Stimulated activated CD4-positive, alpha-beta T cell treated with anti-CD3 and anti-CD28 coated beads, TNF-alpha, amount 100 ng/mL, for 48 hours (primary cell): Measurements from ENCODE around the gene NIN.
"Not testable (repeated sequence)": the region's sequence is repeated elsewhere in the genome, so short reads cannot be mapped to it uniquely, and the experiment has no call there.

Source experiments
- DNase-seq, 3 donors: peaks; one replicate each; pipeline ENCODE4 v3.0.0-alpha.2; 2020; ENCODE audit warnings: low read depth in 3 of 3

NIN gene

DNA sequence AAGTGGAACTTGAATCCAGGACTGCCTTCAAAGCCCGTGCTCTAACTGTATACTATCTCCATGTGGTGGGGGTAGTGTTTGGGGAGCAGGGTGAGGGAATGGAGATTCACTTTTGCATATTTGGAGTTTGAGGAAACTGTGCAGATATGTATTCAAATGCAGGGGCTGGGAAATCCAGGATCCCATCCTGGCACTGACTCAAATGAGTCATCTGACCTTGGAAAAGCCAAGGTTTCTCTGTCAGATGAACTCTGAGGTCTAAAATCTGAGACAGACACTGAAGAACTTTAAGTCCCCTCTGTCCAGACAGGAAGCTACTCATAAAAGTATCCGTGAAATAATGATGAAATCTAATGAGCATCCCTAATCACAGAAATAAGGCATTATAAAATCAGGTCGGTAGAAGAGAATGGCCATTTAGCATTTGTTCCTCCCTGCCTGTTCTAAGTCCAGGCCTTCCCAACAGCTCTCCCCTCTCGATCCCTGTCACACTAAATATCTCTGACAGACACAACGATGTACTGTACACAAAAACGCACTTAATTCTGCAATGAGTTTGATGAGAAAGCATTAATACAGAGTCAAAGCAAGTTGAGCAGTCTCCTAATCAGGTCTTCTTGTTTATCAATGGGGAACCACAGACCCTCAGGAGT is 14.4 kb downstream of the NIN start:
- no peak for DNase-seq

DNA sequence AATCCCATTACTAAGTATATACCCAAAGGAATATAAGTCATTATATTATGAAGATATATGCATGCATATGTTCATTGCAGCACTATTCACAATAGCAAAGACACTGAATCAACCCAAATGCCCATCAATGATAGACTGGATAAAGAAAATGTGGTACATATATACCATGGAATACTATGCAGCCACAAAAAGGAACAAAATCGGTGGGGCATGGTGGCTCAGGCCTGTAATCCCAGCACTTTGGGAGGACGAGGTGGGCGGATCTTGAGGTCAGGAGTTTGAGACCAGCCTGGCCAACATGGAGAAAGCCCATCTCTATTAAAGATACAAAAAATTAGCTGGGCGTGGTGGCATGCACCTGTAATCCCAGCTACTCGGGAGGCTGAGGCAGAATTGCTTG is 15.4 kb downstream of the NIN start:
- not testable (repeated sequence) for DNase-seq

DNA sequence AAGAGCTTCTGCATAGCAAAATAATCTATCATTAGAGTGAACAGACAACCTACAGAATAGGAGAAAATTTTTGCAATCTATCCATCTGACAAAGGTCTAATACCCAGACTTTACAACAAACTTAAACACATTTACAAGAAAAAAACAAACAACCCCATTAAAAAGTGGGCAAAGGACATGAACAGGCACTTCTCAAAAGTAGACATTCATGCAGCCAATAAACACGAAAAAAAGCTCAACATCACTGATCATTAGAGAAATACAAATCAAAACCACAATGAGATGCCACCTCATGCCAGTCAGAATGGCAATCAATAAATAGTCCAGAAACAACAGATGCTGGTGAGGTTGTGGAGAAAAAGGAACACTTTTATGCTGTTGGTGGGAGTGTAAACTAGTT is 15.9 kb downstream of the NIN start:
- DNase-seq = not testable (repeated sequence)

DNA sequence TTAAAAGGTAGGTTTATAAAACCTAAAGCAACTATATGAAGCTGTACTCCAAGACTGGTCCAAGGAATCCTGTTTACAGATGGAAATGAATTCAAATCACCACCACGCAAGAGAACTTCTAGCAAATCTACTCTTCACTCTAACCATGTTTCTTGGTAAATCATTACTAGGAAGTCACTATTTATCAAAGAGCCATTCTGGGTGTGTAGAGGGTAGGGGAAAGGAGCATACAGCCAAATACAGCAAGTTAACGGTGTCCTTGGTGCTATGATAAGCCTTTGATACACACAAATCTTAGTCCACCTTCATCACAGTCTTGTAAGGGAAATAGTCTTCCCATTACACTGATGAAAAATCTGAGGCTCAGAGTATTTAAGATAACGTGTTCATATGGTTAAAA is 16.8 kb downstream of the NIN start:
- no peak for DNase-seq

DNA sequence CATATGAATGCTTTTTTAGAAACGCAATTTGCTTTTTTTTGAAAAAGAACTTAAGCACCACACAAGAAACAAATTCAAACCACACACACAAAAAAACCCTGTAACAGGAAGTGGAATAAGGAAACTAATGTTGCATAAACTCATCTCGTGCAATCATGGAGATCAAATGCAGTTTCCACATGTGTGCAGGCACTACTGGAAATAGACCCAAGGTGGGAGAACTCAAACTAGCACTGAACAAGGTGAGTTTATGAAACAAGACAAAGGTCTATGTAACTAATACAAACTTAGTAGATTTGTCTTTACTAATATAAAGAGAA is 17.5 kb downstream of the NIN start:
- no peak for DNase-seq

DNA sequence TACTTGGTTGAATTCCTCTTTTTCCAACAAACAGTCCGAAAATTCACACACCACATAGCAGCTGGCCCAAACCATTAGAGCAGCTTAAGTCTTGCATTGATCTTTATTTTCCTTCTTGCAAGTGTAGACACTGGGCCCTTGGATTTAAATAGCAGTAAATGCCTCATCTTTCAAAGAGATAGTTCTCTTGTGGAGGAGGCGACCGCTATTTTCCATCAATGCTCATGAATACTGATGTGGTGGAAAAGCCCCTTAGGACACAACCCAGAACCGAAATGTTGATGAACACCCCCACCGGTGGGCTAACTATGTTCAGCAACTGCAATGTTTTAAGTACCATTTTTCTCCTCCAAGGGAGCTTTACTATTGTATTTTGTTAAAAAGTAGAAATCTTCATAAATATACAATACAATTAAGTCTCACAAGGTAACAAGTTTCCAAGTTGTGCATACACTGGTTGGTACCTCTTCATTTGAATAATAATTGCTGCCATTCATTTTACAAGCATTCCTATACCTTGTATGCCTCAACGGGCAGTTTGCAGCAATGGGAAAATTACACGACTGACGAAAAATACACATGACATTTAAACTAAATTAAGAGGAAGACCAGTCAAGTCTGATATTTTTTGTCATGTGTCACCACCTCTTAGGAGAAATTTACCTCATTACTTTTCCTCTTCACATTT is 18.0 kb downstream of the NIN start:
- DNase-seq = no peak

DNA sequence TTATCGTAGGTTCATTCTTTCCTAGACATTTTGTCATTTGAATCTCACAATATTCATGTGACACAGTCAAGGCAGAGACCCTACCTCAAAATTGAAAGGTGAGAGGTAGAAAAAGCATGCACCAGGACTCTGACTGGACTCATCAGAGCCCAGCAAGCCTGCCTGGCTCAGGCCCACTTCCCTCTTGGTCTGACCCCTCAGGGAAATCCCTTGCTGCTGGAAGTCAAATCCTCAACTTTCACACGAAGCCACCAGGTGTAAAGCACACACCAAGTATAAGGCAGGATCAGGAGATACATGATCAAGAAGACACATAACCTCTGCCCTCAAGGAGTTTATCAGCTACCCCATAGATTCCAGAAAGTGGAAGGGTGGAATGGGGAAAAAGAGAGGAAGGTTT is 18.8 kb downstream of the NIN start:
- no peak for DNase-seq

DNA sequence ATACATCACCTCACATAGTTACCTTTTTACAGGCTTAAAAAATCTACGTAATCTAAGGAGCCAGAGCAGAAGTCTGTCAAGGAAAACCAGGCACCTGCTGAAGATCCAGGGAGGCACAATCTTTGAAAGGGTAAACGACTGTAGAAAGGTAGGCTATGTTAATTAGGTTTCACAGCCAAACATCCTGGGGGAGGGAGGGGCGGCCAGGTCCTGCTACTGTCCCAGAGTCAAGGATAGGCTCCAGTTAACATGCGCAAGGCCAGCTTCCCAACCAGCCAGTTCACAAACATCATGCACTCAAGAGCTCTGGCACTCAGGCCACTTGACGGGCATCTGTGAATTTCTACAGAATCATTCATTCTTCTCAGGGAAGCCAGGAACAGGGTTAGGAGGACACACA is 22.9 kb downstream of the NIN start:
- no peak for DNase-seq

DNA sequence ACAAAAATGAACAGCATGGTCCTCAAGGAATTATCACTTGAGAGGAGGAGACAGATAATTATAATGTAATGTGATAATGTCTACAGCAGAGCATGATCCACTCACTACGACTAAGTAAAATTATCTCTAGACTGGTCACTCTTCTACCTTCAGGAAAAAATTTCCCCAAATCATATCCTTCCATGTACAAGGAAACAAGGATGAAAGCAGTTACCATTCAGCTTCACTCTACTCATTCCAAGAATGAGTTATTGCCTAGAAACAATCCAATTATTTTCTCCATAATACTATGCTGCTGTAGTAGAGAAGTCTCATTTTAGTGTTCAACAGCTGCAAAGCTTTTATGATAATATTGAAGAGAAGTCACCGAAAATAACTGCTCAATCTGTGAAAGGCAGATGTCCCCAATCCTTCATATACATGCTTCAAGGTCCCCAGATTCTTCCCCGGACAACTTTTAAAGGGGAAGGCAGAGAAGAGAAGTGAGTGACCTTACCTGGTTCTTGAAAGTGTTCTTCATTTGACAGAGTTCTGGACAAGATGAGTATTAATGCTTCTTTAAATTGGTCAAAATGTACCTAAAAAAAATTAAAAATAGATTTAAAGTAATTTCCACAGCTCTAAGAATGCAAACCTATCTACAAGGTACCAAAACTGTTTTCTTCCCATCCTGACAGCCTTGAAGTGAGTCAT is 24.6 kb downstream of the NIN start:
- DNase-seq = no peak

DNA sequence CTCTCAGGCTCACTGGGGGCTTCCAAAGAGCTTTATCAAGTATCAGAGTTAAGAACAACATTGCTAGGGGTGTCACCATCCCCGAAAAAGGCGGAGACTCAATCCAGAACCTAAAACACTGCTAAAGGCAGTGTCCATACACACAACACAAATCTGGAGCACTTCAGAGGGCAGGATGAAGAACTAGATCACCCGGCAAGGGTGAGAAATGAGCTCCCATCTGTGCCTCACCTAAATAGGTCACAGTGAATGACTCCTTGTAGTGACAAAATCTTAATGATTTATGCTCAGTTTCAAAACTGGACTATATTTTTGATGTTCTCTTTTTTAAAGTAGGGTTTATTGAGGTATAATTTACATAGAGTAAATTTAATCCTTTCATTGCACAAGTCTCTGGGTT is 25.6 kb downstream of the NIN start:
- DNase-seq = no peak

DNA sequence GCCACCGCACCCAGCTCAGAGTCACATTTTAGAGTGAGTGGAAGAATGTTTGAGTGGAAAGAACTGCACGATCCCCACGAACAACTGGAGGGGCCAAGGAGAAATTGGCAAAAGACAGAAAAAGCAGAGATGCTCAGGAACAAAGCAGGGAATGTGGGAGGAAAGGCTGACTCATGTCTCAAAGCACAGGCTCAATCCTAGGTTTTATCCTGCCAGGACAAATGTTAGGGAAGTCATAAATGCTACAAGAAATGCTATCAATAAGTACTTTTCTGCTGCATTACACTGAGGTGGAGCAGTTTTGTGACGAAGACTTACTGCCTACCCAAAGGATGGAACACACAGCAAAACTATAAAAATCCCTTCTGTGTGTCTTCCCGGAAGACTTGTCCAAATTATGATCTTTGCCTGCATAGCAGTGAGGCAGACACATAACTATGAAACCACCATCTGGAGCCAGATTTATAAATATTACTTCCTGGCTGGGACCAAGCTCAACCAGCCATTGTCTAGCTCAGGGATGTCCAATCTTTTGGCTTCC is 26.7 kb downstream of the NIN start:
- no peak for DNase-seq

DNA sequence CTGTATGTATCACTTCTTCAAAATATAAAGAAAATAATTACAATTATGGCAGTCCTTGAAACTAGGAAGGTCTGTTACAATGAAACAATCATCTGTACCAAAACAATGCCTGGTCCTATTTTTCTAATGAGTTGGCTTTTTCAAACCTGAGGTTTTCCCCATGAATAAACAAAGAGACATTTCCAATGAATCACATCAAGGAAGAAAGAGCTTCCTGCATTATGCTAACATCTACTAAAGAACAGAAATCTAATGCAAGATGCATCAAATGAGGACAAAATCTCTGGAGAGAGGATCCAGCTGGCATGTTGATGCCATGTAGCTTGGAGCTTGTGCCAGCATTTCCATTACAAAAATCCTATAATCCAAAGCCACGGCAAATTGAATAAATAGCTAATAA is 29.3 kb downstream of the NIN start:
- no peak for DNase-seq

DNA sequence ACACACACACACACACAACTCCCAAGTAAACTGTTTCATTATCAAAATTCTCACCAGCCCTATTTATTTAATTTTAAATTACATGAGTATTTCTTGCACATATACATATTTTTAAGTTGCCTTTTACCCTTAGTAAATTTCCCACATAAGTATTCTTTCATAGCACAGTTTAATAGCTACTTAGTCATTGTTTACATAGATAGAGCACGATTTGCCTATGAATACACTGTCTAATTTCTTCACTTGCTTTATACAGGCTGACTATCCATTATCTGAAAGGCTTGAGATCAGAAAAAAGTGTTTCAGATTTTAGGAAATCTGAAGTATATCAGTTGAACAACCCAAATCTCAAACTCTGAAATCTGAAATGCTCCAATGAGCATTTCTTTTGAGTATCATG is 30.9 kb downstream of the NIN start:
- DNase-seq = no peak

DNA sequence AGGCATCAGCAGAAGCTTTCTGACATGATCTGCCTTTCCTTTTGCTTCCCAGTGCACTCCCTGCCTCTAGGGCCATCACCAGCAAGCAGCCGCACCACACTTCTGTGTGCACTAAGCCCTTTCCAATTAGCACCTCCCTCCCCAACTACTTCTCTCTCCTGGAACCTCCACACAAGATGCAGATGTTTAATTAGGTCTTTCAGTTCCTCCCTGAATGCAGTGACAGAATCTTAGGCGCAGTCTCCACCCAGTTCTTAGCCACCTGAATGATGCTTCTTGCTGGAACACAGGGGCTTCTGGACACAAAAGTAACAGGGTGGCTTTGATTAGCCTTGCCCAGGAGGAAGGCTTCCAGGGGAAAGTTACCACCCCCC is 32.9 kb downstream of the NIN start:
- no peak for DNase-seq

DNA sequence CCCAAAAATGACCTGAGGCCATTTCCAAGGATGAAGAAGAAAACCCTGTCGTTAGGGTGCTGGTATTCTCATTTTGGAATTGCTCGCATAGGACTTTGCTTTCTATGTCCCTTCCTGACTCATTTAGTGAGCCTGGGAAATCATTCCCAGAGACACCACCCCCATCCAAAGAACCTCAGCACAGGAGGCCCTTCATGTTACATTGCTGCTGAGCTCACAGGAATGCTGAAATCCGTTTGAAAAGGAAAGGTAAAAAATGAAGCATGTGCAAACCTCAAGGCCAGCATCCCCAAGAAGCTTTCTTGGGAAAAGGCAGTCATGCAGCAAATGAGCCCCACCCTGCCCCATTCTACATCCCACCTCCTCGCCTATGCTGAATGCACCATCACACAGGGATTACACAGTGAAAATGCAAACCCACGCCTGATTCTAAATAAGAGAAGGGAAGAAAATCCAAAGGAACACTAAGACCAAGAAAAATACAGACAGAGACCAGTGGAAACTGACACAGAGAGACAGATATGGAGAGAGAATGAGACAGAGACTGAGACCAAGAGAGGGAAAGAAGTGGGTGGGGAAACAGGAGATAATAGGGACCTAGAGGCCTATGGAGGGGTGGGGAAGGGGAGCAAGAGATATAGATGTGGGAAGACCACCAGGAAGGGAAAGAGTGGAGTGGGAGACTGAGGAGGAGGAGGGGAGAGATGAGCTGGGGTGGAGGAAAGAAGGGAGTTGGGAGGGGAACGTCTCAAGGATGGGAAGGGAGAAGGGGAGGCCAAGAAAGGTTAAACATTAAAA is 33.5 kb downstream of the NIN start:
- no peak for DNase-seq

DNA sequence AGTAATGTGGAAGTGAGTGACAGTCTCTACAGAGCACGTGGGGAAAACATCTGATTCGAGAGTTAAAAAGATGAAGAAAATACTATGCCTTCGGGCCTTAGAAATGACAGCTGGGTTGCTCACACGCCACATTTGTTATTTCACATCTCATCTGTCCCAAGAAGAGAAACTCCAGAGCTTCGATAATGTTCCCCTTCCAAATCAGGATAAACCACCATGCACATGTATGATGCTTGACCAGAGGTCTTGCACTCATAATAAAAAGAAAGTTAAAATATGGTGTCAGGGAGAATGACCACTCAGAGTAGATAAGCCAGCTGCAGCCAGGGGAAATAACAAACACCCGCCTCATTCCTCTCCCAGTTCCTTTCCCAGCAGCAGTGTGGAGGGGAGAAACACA is 34.6 kb downstream of the NIN start:
- no peak for DNase-seq

DNA sequence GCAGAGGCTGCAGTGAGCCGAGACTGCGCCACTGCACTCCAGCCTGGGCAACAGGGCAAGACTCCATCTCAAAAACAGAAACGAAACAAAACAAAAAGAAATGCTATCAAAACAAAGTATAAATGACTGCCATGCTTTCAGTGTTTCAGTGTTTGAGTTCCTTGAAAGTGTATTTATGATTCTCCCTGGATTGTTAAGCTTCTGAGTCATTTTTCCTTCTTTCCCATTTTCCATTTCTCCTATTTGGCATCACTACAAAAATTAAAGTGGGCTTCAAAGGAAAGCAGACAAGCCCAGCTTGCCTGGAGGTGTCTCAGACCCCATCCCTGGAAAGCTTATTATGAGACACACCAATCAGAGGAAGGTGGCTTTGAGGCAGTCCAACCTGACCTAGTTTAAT is 35.1 kb downstream of the NIN start:
- DNase-seq = no peak

DNA sequence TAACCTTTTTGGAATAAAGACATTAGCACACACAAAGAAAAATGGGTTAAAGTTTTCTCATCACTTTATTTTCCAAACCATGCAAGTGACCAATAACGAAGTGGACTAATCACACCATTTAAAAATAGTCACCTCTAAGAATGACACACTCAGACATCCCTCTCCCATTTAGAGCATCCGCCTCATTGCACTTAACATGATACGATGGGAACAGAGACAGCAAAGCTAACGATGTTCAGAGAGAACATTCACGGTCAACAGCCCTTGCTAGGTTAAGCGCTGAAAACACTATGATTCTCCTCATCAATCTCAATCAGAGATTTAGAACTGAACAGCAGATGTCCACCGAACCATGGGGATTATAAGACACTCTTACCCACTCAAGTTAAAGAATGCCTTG is 35.8 kb downstream of the NIN start:
- no peak for DNase-seq

DNA sequence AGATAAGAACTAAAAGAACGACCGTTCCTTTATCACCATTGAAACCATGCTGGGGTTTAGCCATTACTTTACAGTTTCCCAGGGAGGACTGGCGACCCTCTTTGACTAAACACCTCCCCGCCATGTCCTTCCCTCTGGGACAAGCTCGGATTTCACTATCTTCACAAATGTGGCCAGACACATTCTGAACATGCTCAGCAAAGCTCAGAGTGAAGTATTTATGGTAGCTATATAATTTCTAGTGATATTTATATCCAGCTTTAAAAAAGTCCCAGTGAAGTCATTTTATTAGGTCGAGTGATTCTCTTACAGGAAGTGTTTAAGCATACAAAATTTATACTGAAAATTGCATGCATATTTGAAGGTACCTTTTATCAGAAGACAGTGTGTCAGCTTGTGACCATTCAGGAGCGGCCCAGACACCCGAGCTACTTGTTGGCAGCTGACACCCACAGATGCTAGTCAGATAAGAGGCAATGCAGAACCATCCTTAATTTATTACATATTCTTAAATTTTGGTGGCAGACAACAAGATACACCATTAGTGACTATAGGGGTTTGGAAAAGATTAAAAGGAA is 36.8 kb downstream of the NIN start:
- no peak for DNase-seq

DNA sequence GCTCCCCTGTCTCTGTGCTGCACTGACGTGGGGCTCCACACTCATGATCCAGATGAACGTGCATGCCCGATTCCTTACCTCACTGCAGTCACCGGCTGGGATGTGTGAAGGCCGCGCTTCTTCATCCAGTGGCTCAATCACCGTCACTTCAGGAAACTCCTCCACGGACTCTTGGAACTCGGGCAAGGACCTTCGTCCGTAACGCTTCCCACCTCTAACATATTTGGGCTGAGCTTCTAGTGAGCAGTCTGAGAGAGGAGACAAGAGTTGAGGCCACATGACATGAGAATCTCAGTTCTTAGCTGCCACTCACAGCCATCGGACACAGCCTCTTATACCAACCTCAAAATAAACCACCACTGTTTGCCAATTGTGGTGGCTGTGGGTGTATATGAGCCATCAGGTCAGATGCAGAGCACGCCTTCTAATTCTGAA is 38.3 kb downstream of the NIN start:
- DNase-seq = no peak

DNA sequence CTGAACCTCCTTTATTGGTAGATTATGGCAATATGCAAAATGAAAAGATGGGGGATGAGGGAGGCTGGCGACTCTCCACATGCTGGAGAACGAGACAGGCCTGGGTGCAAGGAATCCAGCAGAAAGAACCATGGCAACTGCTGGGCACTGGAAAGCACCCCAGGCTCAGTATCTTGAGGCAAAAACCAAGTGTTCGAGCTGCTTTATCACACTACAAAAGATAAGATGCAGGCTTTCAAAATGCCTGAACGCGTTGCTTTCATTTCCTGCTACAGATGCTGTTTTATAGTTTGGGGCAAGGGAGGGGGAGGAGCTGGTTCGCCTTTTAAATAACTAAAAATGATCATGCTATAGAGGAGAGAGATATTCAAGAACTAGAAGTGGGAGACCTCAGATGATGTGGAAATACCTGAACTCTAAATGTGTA is 38.9 kb downstream of the NIN start:
- DNase-seq = no peak

DNA sequence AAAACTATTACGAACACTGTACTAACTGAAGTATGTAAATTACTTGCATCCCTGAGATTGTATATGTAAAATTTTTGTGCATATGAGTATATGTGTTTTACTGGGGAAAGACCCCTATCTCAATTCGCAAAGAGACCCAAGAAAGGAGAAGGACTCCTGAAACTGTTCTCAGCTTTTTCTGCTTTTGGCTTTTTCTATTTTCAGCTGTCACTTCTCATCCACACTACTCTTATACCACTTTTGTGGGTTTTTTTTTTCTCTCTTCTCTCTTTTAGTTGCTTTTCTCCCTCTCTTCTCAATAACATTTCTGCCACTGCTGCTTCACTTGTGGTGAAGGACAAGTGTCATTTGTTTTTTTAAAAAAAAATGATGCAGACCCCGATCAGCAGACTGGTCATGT is 39.8 kb downstream of the NIN start:
- DNase-seq = no peak
